Measurements from ENCODE around the gene GIPR. TPM values are rescaled to one million over a fixed set of nuclear protein-coding genes. Genes with fewer than 3 reads are reported as not detected.

The GIPR gene
- total and polyA plus RNA-seq, 10 of the 15 experiments (the other 5 are each of a cell fraction or from before 2014, with no cell fraction given), result 1.7 to 26.3 (median 13.7) TPM

- no peak for TF ChIP-seq IRF3 (IDR thresholded peaks at IDR 0.05)
- no peak for TF ChIP-seq JUNB (IDR thresholded peaks at IDR 0.05)
These were observed 37.8 kb downstream of the GIPR start (continued) for GRCh38 chr19:45705710-45706415.

- H3K36me3 ChIP-seq (ENCODE audit: control insufficient read depth in 2 of 2, insufficient read depth in 2 of 2, low read length in 1 of 2), result peaks cover 4 to 19% of the 10 kb centered on the region in 2 experiments; a peak in 3 of 4 replicates
- H3K4me1 ChIP-seq (ENCODE audit: control insufficient read depth, insufficient read depth, low read length), result peaks cover 19% of the 10 kb centered on the region
- intact Hi-C loops (cut with micrococcal nuclease; ENCODE audit: unreplicated experiment), result no loop called here
- no peaks in the 10 kb centered on the region for H4K20me1 ChIP-seq (ENCODE audit: control insufficient read depth, insufficient read depth)
- peaks cover 40% of the 10 kb centered on the region for H3K79me2 ChIP-seq (ENCODE audit: control insufficient read depth, insufficient read depth, low read length)
- ChIA-PET RAD21 (ENCODE audit: unreplicated experiment) (interaction anchor here (0.6 kb wide), 1 partner anchor 19 kb away, joined by 3 read pairs; no protein-coding TSS in a partner anchor), SMC1A (ENCODE audit: uncharacterized antibody, unreplicated experiment) (no interaction called here), CTCF (interaction anchor here (0.6 to 2.5 kb wide), 5 partner anchors 18 to 154 kb away, joined by 3 to 8 read pairs (median 4); partner anchors contain the start of genes DMWD, FOXA3, QPCTL and SIX5), POLR2A (interaction anchor here (1.0 kb wide), 1 partner anchor 19 kb away, joined by 6 read pairs; no protein-coding TSS in a partner anchor)
- WGBS (ENCODE audit: insufficient coverage, insufficient replicate concordance, low lambda C conversion rate, missing lambda C conversion rate), result 28% methylated on average over 8 of the region's 10 CpGs
- H2AFZ ChIP-seq (ENCODE audit: control insufficient read depth, low read depth, low read length), result no peak overlapping the region
- H3K4me2 ChIP-seq (ENCODE audit: control insufficient read depth, insufficient read depth), result no peak overlapping the region
- no peaks in the 10 kb centered on the region for H3K27me3 ChIP-seq (replicated peaks in 1 of 2; ENCODE audit: control insufficient read depth in 2 of 2, insufficient read depth in 2 of 2, low read length in 1 of 2)
- TF ChIP-seq CEBPB (IDR thresholded peaks at IDR 0.05; ENCODE audit: borderline replicate concordance in 1 of 2, low read depth in 2 of 2, low read length in 2 of 2) (no peak), BRCA1 (IDR thresholded peaks at IDR 0.05; ENCODE audit: low read depth, low read length) (no peak), PML (IDR thresholded peaks at IDR 0.05; ENCODE audit: low read length) (peak; percentile 8; the same call in 1 of the 2 replicates), KLF5 (IDR thresholded peaks at IDR 0.05; ENCODE audit: partially characterized antibody) (no peak)
- H3K9me3 ChIP-seq (replicated peaks; ENCODE audit: control insufficient read depth, insufficient read depth, low read length), result no peaks in the 10 kb centered on the region
- FAIRE-seq, result no peak
- no peak overlapping the region for H3K4me3 ChIP-seq
- no peak for ATAC-seq
- in situ Hi-C loops (cut with MboI), result no loop called here
- no peak overlapping the region for H3K27ac ChIP-seq (ENCODE audit: control insufficient read depth, insufficient read depth)
- TSS peak; percentile 53 for BruUV-seq (replicated peaks)
- DNase-seq (ENCODE audit: low read depth, low spot score), result no peak
- H3K9ac ChIP-seq (ENCODE audit: control insufficient read depth, insufficient read depth, low read length), result no peak overlapping the region
These were observed 42.5 kb downstream of the GIPR start for GRCh38 chr19:45710356-45711130.
